HG02981 (cell line): ENCODE results near the gene RALGAPA1.
"Not testable (repeated sequence)": the region's sequence is repeated elsewhere in the genome, so short reads cannot be mapped to it uniquely, and the experiment has no call there.

Experiments used
- ATAC-seq: cut with Tn5 transposase; IDR thresholded peaks from one replicate; pipeline ENCODE4 v1.9.1; 2021; ENCODE audit warnings: mild to moderate bottlenecking, moderate library complexity; ENCODE audit not compliant: unreplicated experiment

The RALGAPA1 gene

GRCh38 chr14:35766700-35767082 is 42.4 kb downstream of the RALGAPA1 start:
- no peak for ATAC-seq

GRCh38 chr14:35766036-35766699 is 42.9 kb downstream of the RALGAPA1 start:
- no peak for ATAC-seq

GRCh38 chr14:35761922-35762321 is 47.2 kb downstream of the RALGAPA1 start:
- no peak for ATAC-seq

GRCh38 chr14:35760143-35760542 is 49.0 kb downstream of the RALGAPA1 start:
- no peak for ATAC-seq

- no peak for ATAC-seq
Measured at GRCh38 chr14:35758523-35759129, 50.5 kb downstream of the RALGAPA1 start.

- ATAC-seq: no peak
Measured at GRCh38 chr14:35754671-35755070, 54.4 kb downstream of the RALGAPA1 start.

GRCh38 chr14:35752380-35752779 is 56.7 kb downstream of the RALGAPA1 start:
- no peak for ATAC-seq

- no peak for ATAC-seq
Measured at GRCh38 chr14:35750202-35750904, 58.7 kb downstream of the RALGAPA1 start.

GRCh38 chr14:35747379-35747778 is 61.7 kb downstream of the RALGAPA1 start:
- no peak for ATAC-seq

- no peak for ATAC-seq
Measured at GRCh38 chr14:35742442-35742841, 66.7 kb downstream of the RALGAPA1 start.

GRCh38 chr14:35742032-35742371 is 67.1 kb downstream of the RALGAPA1 start:
- no peak for ATAC-seq

GRCh38 chr14:35741345-35742031 is 67.6 kb downstream of the RALGAPA1 start:
- no peak for ATAC-seq

- ATAC-seq: no peak
Measured at GRCh38 chr14:35740215-35740614, 68.9 kb downstream of the RALGAPA1 start.

GRCh38 chr14:35735163-35735562 is 73.9 kb downstream of the RALGAPA1 start:
- not testable (repeated sequence) for ATAC-seq

- not testable (repeated sequence) for ATAC-seq
Measured at GRCh38 chr14:35733510-35733909, 75.6 kb downstream of the RALGAPA1 start.

- ATAC-seq: no peak
Measured at GRCh38 chr14:35730871-35731270, 78.2 kb downstream of the RALGAPA1 start.

GRCh38 chr14:35727764-35728163 is 81.3 kb downstream of the RALGAPA1 start:
- no peak for ATAC-seq

- no peak for ATAC-seq
Measured at GRCh38 chr14:35725930-35726329, 83.2 kb downstream of the RALGAPA1 start.

GRCh38 chr14:35715079-35715478 is 94.0 kb downstream of the RALGAPA1 start:
- no peak for ATAC-seq

GRCh38 chr14:35712466-35712865 is 96.6 kb downstream of the RALGAPA1 start:
- no peak for ATAC-seq

- ATAC-seq: no peak
Measured at GRCh38 chr14:35708062-35708461, 101.0 kb downstream of the RALGAPA1 start.

- no peak for ATAC-seq
Measured at GRCh38 chr14:35705636-35706035, 103.5 kb downstream of the RALGAPA1 start.
